Mesenchymal stem cell (in vitro differentiated cells and primary cell): Measurements from ENCODE around the gene TIPRL.

Source experiments
- DNase-seq: peaks from one replicate; pipeline ENCODE4 v3.0.0-alpha.2; 2013
- H2AFZ ChIP-seq: one replicate; pipeline ENCODE4 v1.6.1; 2013; ENCODE audit warnings: low read depth, mild to moderate bottlenecking, control low read depth, inconsistent platforms, low read length, moderate library complexity
- H2AK5ac ChIP-seq: 2 replicates; pipeline ENCODE4 v1.6.1; 2013; ENCODE audit warnings: low read length, moderate library complexity, mild to moderate bottlenecking, inconsistent platforms; ENCODE audit not compliant: severe bottlenecking
- H2BK120ac ChIP-seq: one replicate; pipeline ENCODE4 v1.6.1; 2013; ENCODE audit warnings: low read depth, mild to moderate bottlenecking, inconsistent platforms, low read length, moderate library complexity
- H2BK12ac ChIP-seq, 2 experiments: one replicate each; pipeline ENCODE4 v1.6.1; 2013; ENCODE audit warnings: inconsistent platforms in 2 of 2, low read length in 2 of 2, mild to moderate bottlenecking in 2 of 2, moderate library complexity in 2 of 2, control low read depth in 1 of 2
- H2BK15ac ChIP-seq: one replicate; pipeline ENCODE4 v1.6.1; 2013; ENCODE audit warnings: mild to moderate bottlenecking, low read depth, inconsistent platforms; ENCODE audit not compliant: poor library complexity, severe bottlenecking
- H2BK5ac ChIP-seq: 2 replicates; pipeline ENCODE4 v1.6.1; 2013; ENCODE audit warnings: low read depth, mild to moderate bottlenecking, low read length, control low read depth, inconsistent platforms; ENCODE audit not compliant: poor library complexity, severe bottlenecking
- H3K14ac ChIP-seq, 2 experiments: one replicate each; pipeline ENCODE4 v1.6.1; 2013; ENCODE audit warnings: inconsistent platforms in 2 of 2, low read length in 2 of 2, control low read depth in 1 of 2, mild to moderate bottlenecking in 1 of 2, moderate library complexity in 1 of 2
- H3K18ac ChIP-seq, 2 experiments: one replicate each; pipeline ENCODE4 v1.6.1; 2013; ENCODE audit warnings: inconsistent platforms in 2 of 2, low read length in 2 of 2, control low read depth in 1 of 2, low read depth in 1 of 2, mild to moderate bottlenecking in 1 of 2
- H3K23ac ChIP-seq, 2 experiments: one replicate each; pipeline ENCODE4 v1.6.1; 2013; ENCODE audit warnings: inconsistent platforms in 2 of 2, low read length in 2 of 2, mild to moderate bottlenecking in 2 of 2, moderate library complexity in 2 of 2, control low read depth in 1 of 2
- H3K27ac ChIP-seq: 2 replicates; pipeline ENCODE4 v1.5.1; 2013; ENCODE audit warnings: mild to moderate bottlenecking, moderate library complexity, low read length, control low read depth, inconsistent platforms; ENCODE audit not compliant: poor library complexity, severe bottlenecking
- H3K27me3 ChIP-seq, 2 experiments: 2 replicates each; pipeline versions ENCODE4 v1.6.1 to v1.7.0; 2013; ENCODE audit warnings: low read length in 2 of 2, mild to moderate bottlenecking in 2 of 2, moderate library complexity in 2 of 2, control low read depth in 1 of 2, inconsistent platforms in 1 of 2; ENCODE audit not compliant: control insufficient read depth in 1 of 2, insufficient read depth in 1 of 2
- H3K36me3 ChIP-seq, 2 experiments: 2 replicates each; pipeline versions ENCODE4 v1.6.1 to v1.7.0; 2013; ENCODE audit warnings: low read length in 2 of 2, control low read depth in 1 of 2, inconsistent platforms in 1 of 2, low read depth in 1 of 2, mild to moderate bottlenecking in 1 of 2; ENCODE audit not compliant: insufficient read depth in 2 of 2, control insufficient read depth in 1 of 2
- H3K4ac ChIP-seq, 2 experiments: one replicate each; pipeline ENCODE4 v1.6.1; 2013; ENCODE audit warnings: inconsistent platforms in 2 of 2, low read length in 2 of 2, mild to moderate bottlenecking in 2 of 2, moderate library complexity in 2 of 2, control low read depth in 1 of 2, low read depth in 1 of 2
- H3K4me1 ChIP-seq: 2 replicates; pipeline ENCODE4 v1.6.1; 2013; ENCODE audit warnings: low read depth, low read length, control low read depth; ENCODE audit not compliant: control insufficient read depth, insufficient read depth
- H3K4me2 ChIP-seq: 2 replicates; pipeline ENCODE4 v1.6.1; 2013; ENCODE audit warnings: low read length, mild to moderate bottlenecking, inconsistent platforms; ENCODE audit not compliant: poor library complexity, severe bottlenecking
- H3K4me3 ChIP-seq, 2 experiments: 2 replicates each; pipeline versions ENCODE4 v1.5.1 to v1.7.0; 2013; ENCODE audit warnings: low read length in 2 of 2, mild to moderate bottlenecking in 2 of 2, control low read depth in 1 of 2, low read depth in 1 of 2; ENCODE audit not compliant: insufficient read depth in 1 of 2
- H3K79me1 ChIP-seq: replicated peaks from 2 replicates; pipeline ENCODE4 v1.6.1; 2013; ENCODE audit warnings: mild to moderate bottlenecking, control low read depth, low read length, inconsistent platforms; ENCODE audit not compliant: poor library complexity, severe bottlenecking
- H3K9ac ChIP-seq: 2 replicates; pipeline ENCODE4 v1.7.0; 2013; ENCODE audit warnings: mild to moderate bottlenecking, low read length, moderate library complexity
- H3K9me3 ChIP-seq: 2 replicates; pipeline ENCODE4 v1.7.0; 2013; ENCODE audit warnings: mild to moderate bottlenecking, low read length; ENCODE audit not compliant: control insufficient read depth
- H4K8ac ChIP-seq: one replicate; pipeline ENCODE4 v1.6.1; 2013; ENCODE audit warnings: inconsistent platforms, mild to moderate bottlenecking, low read length, moderate library complexity
- H4K91ac ChIP-seq: one replicate; pipeline ENCODE4 v1.6.1; 2013; ENCODE audit warnings: mild to moderate bottlenecking, low read length, inconsistent platforms
- WGBS: methylation state at CpG from one replicate; pipeline ENCODE4 v1.1.7; 2013; ENCODE audit warnings: mixed read lengths; 5-methylcytosine and 5-hydroxymethylcytosine counted together

Gene TIPRL

DNA sequence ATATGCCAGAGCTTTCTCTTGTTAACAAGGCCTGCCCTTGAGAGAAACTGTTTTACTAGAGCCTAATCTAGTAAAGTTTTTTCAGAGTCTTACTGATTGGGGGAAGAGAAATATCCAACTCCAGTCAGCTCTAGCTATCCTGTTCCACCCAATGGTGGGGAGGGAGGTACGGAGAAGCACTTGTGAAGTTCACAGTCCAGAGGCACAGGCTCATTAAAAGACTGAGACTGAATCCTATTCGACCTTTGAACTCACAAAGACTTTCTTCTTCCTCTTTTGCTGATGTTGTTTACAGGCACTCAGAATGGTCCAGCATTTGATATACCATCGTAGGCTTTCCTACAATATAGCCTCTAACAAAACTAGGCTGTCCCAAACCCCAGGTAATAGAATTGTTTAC is 31.6 kb downstream of the TIPRL start:
- Histone ChIP-seq H2BK15ac (no peak overlapping the region), H3K4me3 (no peak overlapping the region), H3K27me3 (no peaks in the 10 kb centered on the region), H2BK12ac (no peak overlapping the region), H2AFZ (no peak overlapping the region), H3K79me1 (no peaks in the 10 kb centered on the region), H3K4me2 (no peak overlapping the region), H3K14ac (no peak overlapping the region), H3K4me1 (no peaks in the 10 kb centered on the region), H3K23ac (no peak overlapping the region), H3K18ac (no peak overlapping the region), H2BK120ac (no peak overlapping the region), H4K91ac (no peak overlapping the region), H3K9me3 (peaks cover 13% of the 10 kb centered on the region), H3K36me3 (no peaks in the 10 kb centered on the region), H3K4ac (no peak overlapping the region), H2AK5ac (no peak overlapping the region), H3K27ac (no peak overlapping the region), H3K9ac (no peak overlapping the region), H2BK5ac (no peak overlapping the region), H4K8ac (no peak overlapping the region)
- WGBS: 95% methylated on average over 3 of the region's 3 CpGs
- no peak for DNase-seq

DNA sequence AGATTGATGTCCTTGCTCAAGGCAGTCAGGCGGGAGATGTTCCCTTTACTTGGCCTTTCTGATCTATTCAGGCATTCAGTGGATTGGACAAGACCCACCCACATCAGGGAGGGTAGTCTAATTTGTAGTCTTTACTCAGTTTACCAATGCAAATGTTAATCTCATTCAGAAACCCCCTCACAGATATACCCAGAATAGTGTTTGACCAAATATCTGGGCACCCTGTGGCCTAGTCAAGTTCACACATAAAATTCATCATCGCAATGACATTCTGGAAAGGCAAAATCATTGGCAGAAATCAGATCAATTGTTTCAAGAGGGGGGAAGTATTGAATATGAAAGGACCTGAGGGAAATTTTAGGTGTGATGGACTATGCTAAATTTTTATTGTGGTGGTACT is 34.6 kb downstream of the TIPRL start:
- no peaks in the 10 kb centered on the region for H3K36me3 ChIP-seq
- H3K9me3 ChIP-seq: peaks cover 13% of the 10 kb centered on the region
- no peak overlapping the region for H3K4me3 ChIP-seq
- no peak overlapping the region for H4K8ac ChIP-seq
- no peak overlapping the region for H2AK5ac ChIP-seq
- H2AFZ ChIP-seq: no peak overlapping the region
- no peak overlapping the region for H2BK5ac ChIP-seq
- no peak overlapping the region for H2BK12ac ChIP-seq
- H3K9ac ChIP-seq: no peak overlapping the region
- WGBS: 97% methylated on average over 2 of the region's 2 CpGs
- H3K27me3 ChIP-seq: no peaks in the 10 kb centered on the region
- no peak overlapping the region for H4K91ac ChIP-seq
- no peak overlapping the region for H3K4me2 ChIP-seq
- no peak overlapping the region for H3K14ac ChIP-seq
- no peak overlapping the region for H2BK120ac ChIP-seq
- DNase-seq: no peak
- H3K4me1 ChIP-seq: no peaks in the 10 kb centered on the region
- no peak overlapping the region for H3K27ac ChIP-seq
- H2BK15ac ChIP-seq: no peak overlapping the region
- no peak overlapping the region for H3K18ac ChIP-seq
- H3K4ac ChIP-seq: no peak overlapping the region
- no peaks in the 10 kb centered on the region for H3K79me1 ChIP-seq
- H3K23ac ChIP-seq: no peak overlapping the region

DNA sequence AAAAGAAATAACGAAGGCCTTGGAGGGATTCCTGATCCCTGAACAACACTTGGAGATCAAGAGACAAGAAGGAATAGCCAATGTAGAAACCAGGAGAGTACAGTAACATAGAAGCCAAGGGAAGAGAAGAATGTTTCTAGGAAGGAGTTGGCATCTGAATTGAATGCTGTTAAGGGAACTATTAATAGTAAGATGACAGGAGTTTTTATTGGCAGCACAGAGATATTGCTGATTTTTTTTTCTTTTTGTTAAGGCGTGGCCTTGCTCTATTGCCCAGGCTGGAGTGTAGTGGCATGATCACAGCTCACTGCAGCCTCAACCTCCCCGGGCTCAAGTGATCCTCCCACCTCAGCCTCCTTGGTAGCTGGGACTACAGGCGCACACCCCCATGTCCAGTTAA is 37.4 kb downstream of the TIPRL start:
- no peak overlapping the region for H3K4me2 ChIP-seq
- no peak overlapping the region for H3K4me3 ChIP-seq
- whole genome bisulfite sequencing: 97% methylated on average over 4 of the region's 4 CpGs
- no peaks in the 10 kb centered on the region for H3K79me1 ChIP-seq
- H3K27me3 ChIP-seq: no peaks in the 10 kb centered on the region
- no peak overlapping the region for H3K4ac ChIP-seq
- no peak overlapping the region for H3K14ac ChIP-seq
- H2BK12ac ChIP-seq: no peak overlapping the region
- H3K9me3 ChIP-seq: peaks cover 11% of the 10 kb centered on the region
- no peak overlapping the region for H4K91ac ChIP-seq
- DNase-seq: no peak
- H3K9ac ChIP-seq: no peak overlapping the region
- H2AFZ ChIP-seq: no peak overlapping the region
- H3K27ac ChIP-seq: no peak overlapping the region
- H2BK15ac ChIP-seq: no peak overlapping the region
- no peak overlapping the region for H3K18ac ChIP-seq
- no peak overlapping the region for H2BK5ac ChIP-seq
- H4K8ac ChIP-seq: no peak overlapping the region
- H3K23ac ChIP-seq: no peak overlapping the region
- no peaks in the 10 kb centered on the region for H3K4me1 ChIP-seq
- no peak overlapping the region for H2AK5ac ChIP-seq
- H3K36me3 ChIP-seq: no peaks in the 10 kb centered on the region
- no peak overlapping the region for H2BK120ac ChIP-seq

DNA sequence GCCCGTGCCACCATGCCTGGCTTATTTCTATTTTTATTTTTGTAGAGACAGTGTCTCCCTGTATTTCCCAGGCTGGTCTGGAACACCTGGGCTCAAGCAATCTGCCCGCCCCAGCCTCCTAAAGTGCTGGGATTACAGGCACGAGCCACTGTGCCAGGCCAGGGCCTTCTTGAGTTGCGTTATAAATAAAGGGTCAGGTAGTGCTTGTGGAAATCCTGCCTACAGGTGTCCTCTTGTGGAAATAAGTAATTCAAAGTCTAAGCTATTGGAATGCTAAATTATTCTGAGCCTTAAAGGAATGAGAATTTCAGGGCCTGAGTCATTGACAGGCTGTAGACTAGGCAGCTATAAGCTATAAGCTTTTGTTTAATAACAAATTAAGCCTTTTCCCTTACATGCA is 38.9 kb downstream of the TIPRL start:
- Histone ChIP-seq H4K91ac (no peak overlapping the region), H4K8ac (no peak overlapping the region), H3K4me2 (no peak overlapping the region), H3K14ac (no peak overlapping the region), H2BK120ac (no peak overlapping the region), H2AFZ (no peak overlapping the region), H3K4me3 (no peak overlapping the region), H3K9ac (no peak overlapping the region), H3K27me3 (no peaks in the 10 kb centered on the region), H2BK12ac (no peak overlapping the region), H2AK5ac (no peak overlapping the region), H3K18ac (no peak overlapping the region), H2BK5ac (no peak overlapping the region), H3K79me1 (no peaks in the 10 kb centered on the region), H3K4me1 (no peaks in the 10 kb centered on the region), H3K23ac (no peak overlapping the region), H3K36me3 (no peaks in the 10 kb centered on the region), H3K27ac (no peak overlapping the region), H3K9me3 (peaks cover 7% of the 10 kb centered on the region), H3K4ac (no peak overlapping the region), H2BK15ac (no peak overlapping the region)
- 95% methylated on average over 4 of the region's 4 CpGs for WGBS
- no peak for DNase-seq
